Measurements from ENCODE around the gene TMEM203. TPM values are rescaled to one million over a fixed set of nuclear protein-coding genes. Genes with fewer than 3 reads are reported as not detected.

TMEM203 gene
- total RNA-seq, 1 experiment from 2014 or later = 36.4 TPM

GRCh38 chr9:137230705-137231371, 25.4 kb upstream of the TMEM203 start, which contains the start of gene SLC34A3:
Gene SLC34A3 (plus strand): TSS chr9:137230901. CDS start chr9:137231703, 802 bp downstream.
- Histone ChIP-seq H3K36me3 (ENCODE audit: low read depth, low read length) (no peaks in the 10 kb centered on the region), H2AFZ (ENCODE audit: low read length) (no peak within 1 kb of the TSS), H3K27ac (ENCODE audit: low read length) (no peak within 1 kb of the TSS), H3K9me3 (ENCODE audit: low read length) (no peaks in the 10 kb centered on the region), H3K4me1 (ENCODE audit: insufficient read depth, low read length) (peaks cover 21% of the 10 kb centered on the region), H3K9ac (ENCODE audit: low read length) (no peak within 1 kb of the TSS), H3K9me2 (replicated peaks; ENCODE audit: low read length) (no peaks in the 10 kb centered on the region), H4K20me1 (ENCODE audit: low read length) (no peaks in the 10 kb centered on the region), H3F3A (ENCODE audit: low read length, unreplicated experiment) (no peaks in the 10 kb centered on the region), H3K79me2 (ENCODE audit: low read length) (peaks cover 1% of the 10 kb centered on the region), H3K4me2 (ENCODE audit: low read length) (no peak within 1 kb of the TSS), H3K27me3 (ENCODE audit: low read length) (no peaks in the 10 kb centered on the region), H3K4me3 (ENCODE audit: low read length) (no peak within 1 kb of the TSS)
- DNase-seq (no peak), ATAC-seq (no peak)
- intact Hi-C loops (cut with micrococcal nuclease) = no loop called here
- ChIA-PET POLR2A (ENCODE audit: unreplicated experiment) (interaction anchor here (0.6 kb wide), 1 partner anchor 166 kb away, joined by 3 read pairs; no protein-coding TSS in a partner anchor), CTCF (no interaction called here)
- BruUV-seq (replicated peaks) = no TSS peak
- TF ChIP-seq EZH2phosphoT487 (IDR thresholded peaks at IDR 0.05; ENCODE audit: borderline replicate concordance, low read length) = no peak
- no peak for TF ChIP-seq CTCF (conservative IDR thresholded peaks at IDR 0.05; ENCODE audit: low read depth, low read length)
- TF ChIP-seq EZH2 (IDR thresholded peaks at IDR 0.05; ENCODE audit: low read length, unreplicated experiment) = no peak

- Histone ChIP-seq H2AFZ (ENCODE audit: low read length) (no peak overlapping the region), H3K4me2 (ENCODE audit: low read length) (no peak overlapping the region), H3K27ac (ENCODE audit: low read length) (no peak overlapping the region), H3K4me1 (ENCODE audit: insufficient read depth, low read length) (peaks cover 29% of the 10 kb centered on the region), H3K9ac (ENCODE audit: low read length) (no peak overlapping the region), H3K27me3 (ENCODE audit: low read length) (no peaks in the 10 kb centered on the region), H4K20me1 (ENCODE audit: low read length) (no peaks in the 10 kb centered on the region), H3K9me2 (replicated peaks; ENCODE audit: low read length) (no peaks in the 10 kb centered on the region), H3K36me3 (ENCODE audit: low read depth, low read length) (no peaks in the 10 kb centered on the region), H3K79me2 (ENCODE audit: low read length) (peaks cover 9% of the 10 kb centered on the region), H3F3A (ENCODE audit: low read length, unreplicated experiment) (no peaks in the 10 kb centered on the region), H3K9me3 (ENCODE audit: low read length) (no peaks in the 10 kb centered on the region), H3K4me3 (ENCODE audit: low read length) (no peak overlapping the region)
- ATAC-seq (no peak), DNase-seq (no peak)
- ChIA-PET POLR2A (ENCODE audit: unreplicated experiment) (interaction anchor here (0.6 kb wide), 1 partner anchor 166 kb away, joined by 3 read pairs; no protein-coding TSS in a partner anchor), CTCF (no interaction called here)
- intact Hi-C loops (cut with micrococcal nuclease) = loop anchor here (5.0 kb wide), 2 partner anchors 43 to 113 kb away; partner anchors contain the start of genes ANAPC2 and SSNA1
- no TSS peak for BruUV-seq (replicated peaks)
- TF ChIP-seq EZH2 (IDR thresholded peaks at IDR 0.05; ENCODE audit: low read length, unreplicated experiment) (no peak), EZH2phosphoT487 (IDR thresholded peaks at IDR 0.05; ENCODE audit: borderline replicate concordance, low read length) (no peak), CTCF (conservative IDR thresholded peaks at IDR 0.05; ENCODE audit: low read depth, low read length) (no peak)
Measured at GRCh38 chr9:137229903-137230704, 24.7 kb upstream of the TMEM203 start.

All from PC-3 (cell line).